Duodenal mucosa (tissue), 2 donors: ENCODE results near the gene FBP1.
A peak's percentile ranks its signal among the peaks of the same experiment; 100 is the strongest.

Experiments
- H3K27ac ChIP-seq: one replicate; pipeline ENCODE4 v1.7.0; 2013; ENCODE audit warnings: low read depth, low read length
- H3K27me3 ChIP-seq, 2 donors: one replicate each; pipeline ENCODE4 v1.7.0; 2013; ENCODE audit warnings: low read length in 2 of 2, control low read depth in 1 of 2; ENCODE audit not compliant: insufficient read depth in 2 of 2, control insufficient read depth in 1 of 2
- H3K36me3 ChIP-seq, 2 donors: one replicate each; pipeline ENCODE4 v1.7.0; 2013; ENCODE audit warnings: low read length in 2 of 2, control low read depth in 1 of 2; ENCODE audit not compliant: insufficient read depth in 2 of 2, control insufficient read depth in 1 of 2
- H3K4me1 ChIP-seq, 2 donors: one replicate each; pipeline ENCODE4 v1.7.0; 2013; ENCODE audit warnings: low read length in 2 of 2, control low read depth in 1 of 2; ENCODE audit not compliant: insufficient read depth in 2 of 2, control insufficient read depth in 1 of 2
- H3K4me3 ChIP-seq, 2 donors: one replicate each; pipeline ENCODE4 v1.7.0; 2013; ENCODE audit warnings: low read length in 2 of 2, low read depth in 1 of 2
- H3K9ac ChIP-seq, 2 donors: one replicate each; pipeline ENCODE4 v1.7.0; 2013; ENCODE audit warnings: low read length in 2 of 2, low read depth in 1 of 2
- H3K9me3 ChIP-seq, 2 donors: one replicate each; pipeline ENCODE4 v1.7.0; 2013; ENCODE audit warnings: low read length in 2 of 2, control low read depth in 1 of 2; ENCODE audit not compliant: control insufficient read depth in 1 of 2

The FBP1 gene

GRCh38 chr9:94639061-94639998, at the start of gene FBP1:
Gene FBP1 (minus strand): TSS chr9:94639518. CDS start chr9:94639310, 208 bp downstream.
- peak within 1 kb of the TSS; percentile 81 for H3K27ac ChIP-seq
- no peaks in the 10 kb centered on the region for H3K9me3 ChIP-seq
- no peaks in the 10 kb centered on the region for H3K27me3 ChIP-seq
- H3K4me3 ChIP-seq: peak within 1 kb of the TSS; percentile 78 to 82
- H3K9ac ChIP-seq: peak within 1 kb of the TSS; percentile 76 to 85
- peaks cover 14 to 23% of the 10 kb centered on the region in 2 donors for H3K4me1 ChIP-seq
- no peaks in the 10 kb centered on the region for H3K36me3 ChIP-seq

- peaks cover 0 to 6% of the 10 kb centered on the region in 2 donors for H3K4me1 ChIP-seq
- H3K9me3 ChIP-seq: no peaks in the 10 kb centered on the region
- H3K36me3 ChIP-seq: no peaks in the 10 kb centered on the region
- no peaks in the 10 kb centered on the region for H3K27me3 ChIP-seq
- no peak overlapping the region for H3K9ac ChIP-seq
- H3K4me3 ChIP-seq: no peak overlapping the region
- H3K27ac ChIP-seq: no peak overlapping the region
Observed at GRCh38 chr9:94687451-94687850, 48.1 kb upstream of the FBP1 start.

GRCh38 chr9:94685359-94685758, 46.0 kb upstream of the FBP1 start:
- Histone ChIP-seq H3K9ac (no peak overlapping the region), H3K27ac (no peak overlapping the region), H3K27me3 (no peaks in the 10 kb centered on the region), H3K36me3 (no peaks in the 10 kb centered on the region), H3K9me3 (no peaks in the 10 kb centered on the region), H3K4me3 (no peak overlapping the region), H3K4me1 (peaks cover 0 to 6% of the 10 kb centered on the region in 2 donors)

GRCh38 chr9:94681508-94681907, 42.2 kb upstream of the FBP1 start:
- Histone ChIP-seq H3K27ac (no peak overlapping the region), H3K9ac (peak overlapping the region in 1 of 2 donors; percentile 28), H3K9me3 (no peaks in the 10 kb centered on the region), H3K27me3 (no peaks in the 10 kb centered on the region), H3K4me1 (peaks cover 0 to 6% of the 10 kb centered on the region in 2 donors), H3K4me3 (no peak overlapping the region), H3K36me3 (no peaks in the 10 kb centered on the region)

GRCh38 chr9:94680621-94681020, 41.3 kb upstream of the FBP1 start:
- H3K4me1 ChIP-seq: no peaks in the 10 kb centered on the region

GRCh38 chr9:94680020-94680419, 40.7 kb upstream of the FBP1 start:
- Histone ChIP-seq H3K4me3 (no peak overlapping the region), H3K27ac (no peak overlapping the region), H3K9ac (no peak overlapping the region), H3K4me1 (no peaks in the 10 kb centered on the region), H3K27me3 (no peaks in the 10 kb centered on the region), H3K36me3 (no peaks in the 10 kb centered on the region), H3K9me3 (no peaks in the 10 kb centered on the region)

More at GRCh38 chr9:94680621-94681020, 41.3 kb upstream of the FBP1 start:
- Histone ChIP-seq H3K9me3 (no peaks in the 10 kb centered on the region), H3K4me3 (no peak overlapping the region), H3K27ac (no peak overlapping the region), H3K9ac (no peak overlapping the region), H3K27me3 (no peaks in the 10 kb centered on the region), H3K36me3 (no peaks in the 10 kb centered on the region)

GRCh38 chr9:94679587-94679986, 40.3 kb upstream of the FBP1 start:
- Histone ChIP-seq H3K9me3 (no peaks in the 10 kb centered on the region), H3K27me3 (no peaks in the 10 kb centered on the region), H3K9ac (no peak overlapping the region), H3K4me3 (no peak overlapping the region), H3K4me1 (no peaks in the 10 kb centered on the region), H3K27ac (no peak overlapping the region), H3K36me3 (no peaks in the 10 kb centered on the region)

- Histone ChIP-seq H3K27ac (no peak overlapping the region), H3K4me3 (no peak overlapping the region), H3K9me3 (no peaks in the 10 kb centered on the region), H3K27me3 (no peaks in the 10 kb centered on the region), H3K36me3 (no peaks in the 10 kb centered on the region), H3K9ac (no peak overlapping the region), H3K4me1 (no peaks in the 10 kb centered on the region)
Observed at GRCh38 chr9:94677929-94678328, 38.6 kb upstream of the FBP1 start.

- Histone ChIP-seq H3K9me3 (no peaks in the 10 kb centered on the region), H3K27ac (no peak overlapping the region), H3K9ac (no peak overlapping the region), H3K36me3 (no peaks in the 10 kb centered on the region), H3K4me1 (no peaks in the 10 kb centered on the region), H3K4me3 (no peak overlapping the region), H3K27me3 (no peaks in the 10 kb centered on the region)
Observed at GRCh38 chr9:94676446-94677131, 37.3 kb upstream of the FBP1 start.
